A673 (cell line): ENCODE results near the gene RHEB. TPM values are rescaled to one million over a fixed set of nuclear protein-coding genes. Genes with fewer than 3 reads are reported as not detected.

Experiments
- BruUV-seq: library from RNA; stranded (reverse); fragments of 400-500 nt; replicated peaks from 2 replicates; lab custom pipeline; 2021; lab: Mats Ljungman, UMichigan
- CTCF ChIA-PET: fragments of 300-600 bp; sonication (Branson Sonifier 250); formaldehyde crosslinking; loops from one replicate; lab custom pipeline; 2022; ENCODE audit warnings: antibody characterized with exemption; lab: Charles Lee
- POLR2A ChIA-PET: fragments of 300-600 bp; sonication (Branson Sonifier 250); formaldehyde crosslinking; loops from one replicate; lab custom pipeline; 2022; ENCODE audit warnings: antibody characterized with exemption; ENCODE audit not compliant: low non-redundant PET; lab: Charles Lee
- DNase-seq: peaks from one replicate; pipeline ENCODE4 v3.0.0-alpha.2; 2015; ENCODE audit warnings: low spot score
- H3K27ac ChIP-seq: fragments of 200-600 bp; sonication (generic); 2 replicates; pipeline ENCODE4 v1.5.1; 2016; ENCODE audit warnings: mixed run types, low read depth, mild to moderate bottlenecking, mixed read lengths, antibody characterized with exemption, low read length; ENCODE audit not compliant: poor library complexity, severe bottlenecking
- H3K27me3 ChIP-seq: fragments of 200-600 bp; sonication (generic); replicated peaks from 2 replicates; pipeline ENCODE4 v1.6.1; 2017; ENCODE audit warnings: mixed run types, low read depth, mild to moderate bottlenecking, mixed read lengths, antibody characterized with exemption, low read length; ENCODE audit not compliant: insufficient read depth, poor library complexity
- H3K36me3 ChIP-seq: fragments of 200-600 bp; sonication (generic); 2 replicates; pipeline ENCODE4 v1.6.1; 2016; ENCODE audit warnings: mixed run types, mild to moderate bottlenecking, mixed read lengths, antibody characterized with exemption, low read length; ENCODE audit not compliant: insufficient read depth, poor library complexity, severe bottlenecking
- H3K4me1 ChIP-seq: fragments of 200-600 bp; sonication (generic); 2 replicates; pipeline ENCODE4 v1.6.1; 2017; ENCODE audit warnings: mixed run types, mild to moderate bottlenecking, mixed read lengths, antibody characterized with exemption, low read length; ENCODE audit not compliant: insufficient read depth, poor library complexity, severe bottlenecking
- H3K4me3 ChIP-seq: fragments of 200-600 bp; sonication (generic); 2 replicates; pipeline ENCODE4 v1.5.1; 2016; ENCODE audit warnings: low read depth, mixed run types, mild to moderate bottlenecking, mixed read lengths, low read length; ENCODE audit not compliant: poor library complexity, severe bottlenecking
- H3K9me3 ChIP-seq: fragments of 200-600 bp; sonication (generic); 2 replicates; pipeline ENCODE4 v1.6.1; 2016; ENCODE audit warnings: mixed run types, low read depth, mild to moderate bottlenecking, mixed read lengths, antibody characterized with exemption, low read length; ENCODE audit not compliant: poor library complexity, severe bottlenecking
- EZH2 ChIP-seq: fragments of 200-600 bp; sonication (generic); IDR thresholded peaks from 2 replicates; pipeline ENCODE4 v1.6.1; 2017; ENCODE audit warnings: borderline replicate concordance, low read depth, mild to moderate bottlenecking, mixed read lengths, antibody characterized with exemption, low read length; ENCODE audit not compliant: poor library complexity, severe bottlenecking
- intact Hi-C: fragments of 100-400 bp; cut with micrococcal nuclease; formaldehyde crosslinking; loops from one replicate; pipeline ENCODE4 v1.10.0; 2022; ENCODE audit not compliant: unreplicated experiment
- total RNA-seq: library from RNA; stranded (reverse); gene quantifications from 2 replicates; pipeline ENCODE4 v1.2.3, GENCODE V29; 2021
- TF ChIP-seq, protein P1 (sequence below): fragments of 300-800, 200-600 bp; sonication (generic); conservative IDR thresholded peaks from 2 replicates; pipeline ENCODE4 v1.5.1; 2017; ENCODE audit warnings: low read depth, mild to moderate bottlenecking, antibody characterized with exemption, low read length, moderate library complexity, mixed read lengths

Gene RHEB
- total RNA-seq, 1 experiment from 2014 or later, result 136 TPM

DNA sequence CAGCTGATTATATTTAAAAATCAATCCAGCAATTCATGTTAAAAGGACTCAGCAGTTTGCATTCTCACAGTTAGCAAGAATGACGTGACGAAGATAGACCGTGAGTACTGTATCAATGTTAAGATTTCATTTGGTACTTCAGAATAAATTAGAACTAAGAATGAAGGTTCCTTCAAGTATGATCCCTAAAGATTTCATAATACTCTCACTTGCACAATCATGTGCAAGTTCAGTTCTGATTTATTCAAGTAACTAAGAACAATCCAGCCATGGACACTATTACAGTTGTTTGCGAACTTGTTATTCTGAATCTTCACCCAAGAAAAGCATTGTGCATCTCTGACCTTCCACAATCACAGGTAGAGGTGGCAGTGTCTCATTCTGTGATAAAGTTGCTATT, 7.7 kb downstream of the RHEB start:
- no peaks in the 10 kb centered on the region for H3K36me3 ChIP-seq
- BruUV-seq, result no TSS peak
- intact Hi-C loops, result no loop called here
- H3K9me3 ChIP-seq, result no peaks in the 10 kb centered on the region
- H3K4me3 ChIP-seq, result no peak overlapping the region
- peaks cover 14% of the 10 kb centered on the region for H3K4me1 ChIP-seq
- POLR2A ChIA-PET, result no interaction called here
- CTCF ChIA-PET, result no interaction called here
- no peak for DNase-seq
- TF ChIP-seq EZH2, result no peak
- TF ChIP-seq, protein P1, sequence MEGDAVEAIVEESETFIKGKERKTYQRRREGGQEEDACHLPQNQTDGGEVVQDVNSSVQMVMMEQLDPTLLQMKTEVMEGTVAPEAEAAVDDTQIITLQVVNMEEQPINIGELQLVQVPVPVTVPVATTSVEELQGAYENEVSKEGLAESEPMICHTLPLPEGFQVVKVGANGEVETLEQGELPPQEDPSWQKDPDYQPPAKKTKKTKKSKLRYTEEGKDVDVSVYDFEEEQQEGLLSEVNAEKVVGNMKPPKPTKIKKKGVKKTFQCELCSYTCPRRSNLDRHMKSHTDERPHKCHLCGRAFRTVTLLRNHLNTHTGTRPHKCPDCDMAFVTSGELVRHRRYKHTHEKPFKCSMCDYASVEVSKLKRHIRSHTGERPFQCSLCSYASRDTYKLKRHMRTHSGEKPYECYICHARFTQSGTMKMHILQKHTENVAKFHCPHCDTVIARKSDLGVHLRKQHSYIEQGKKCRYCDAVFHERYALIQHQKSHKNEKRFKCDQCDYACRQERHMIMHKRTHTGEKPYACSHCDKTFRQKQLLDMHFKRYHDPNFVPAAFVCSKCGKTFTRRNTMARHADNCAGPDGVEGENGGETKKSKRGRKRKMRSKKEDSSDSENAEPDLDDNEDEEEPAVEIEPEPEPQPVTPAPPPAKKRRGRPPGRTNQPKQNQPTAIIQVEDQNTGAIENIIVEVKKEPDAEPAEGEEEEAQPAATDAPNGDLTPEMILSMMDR, result no peak
- no peak overlapping the region for H3K27ac ChIP-seq
- H3K27me3 ChIP-seq, result no peaks in the 10 kb centered on the region

DNA sequence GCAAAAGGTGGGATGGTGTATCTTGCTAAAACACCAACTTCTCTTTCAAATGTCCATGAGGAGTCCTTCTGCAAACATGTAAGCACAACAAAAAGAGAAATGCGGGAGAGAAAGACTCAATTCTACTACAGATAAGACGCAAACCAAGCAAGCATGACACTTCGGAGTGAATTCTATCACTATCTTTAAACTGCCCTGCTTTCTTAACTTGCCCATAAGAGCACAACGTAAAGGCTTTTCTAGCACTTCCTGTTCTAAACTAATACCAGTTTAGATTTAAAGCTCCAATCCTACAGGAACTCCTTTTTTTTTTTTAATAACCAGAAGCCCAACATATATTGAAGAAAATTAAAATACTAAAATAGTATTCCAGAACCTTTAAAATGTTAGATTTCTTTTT, 8.4 kb downstream of the RHEB start:
- BruUV-seq, result no TSS peak
- Histone ChIP-seq H3K4me3 (no peak overlapping the region), H3K36me3 (no peaks in the 10 kb centered on the region), H3K4me1 (peaks cover 20% of the 10 kb centered on the region), H3K9me3 (no peaks in the 10 kb centered on the region), H3K27me3 (no peaks in the 10 kb centered on the region), H3K27ac (no peak overlapping the region)
- ChIA-PET CTCF (no interaction called here), POLR2A (no interaction called here)
- TF ChIP-seq, protein P1, result no peak
- TF ChIP-seq EZH2, result no peak
- intact Hi-C loops, result no loop called here
- DNase-seq, result no peak

DNA sequence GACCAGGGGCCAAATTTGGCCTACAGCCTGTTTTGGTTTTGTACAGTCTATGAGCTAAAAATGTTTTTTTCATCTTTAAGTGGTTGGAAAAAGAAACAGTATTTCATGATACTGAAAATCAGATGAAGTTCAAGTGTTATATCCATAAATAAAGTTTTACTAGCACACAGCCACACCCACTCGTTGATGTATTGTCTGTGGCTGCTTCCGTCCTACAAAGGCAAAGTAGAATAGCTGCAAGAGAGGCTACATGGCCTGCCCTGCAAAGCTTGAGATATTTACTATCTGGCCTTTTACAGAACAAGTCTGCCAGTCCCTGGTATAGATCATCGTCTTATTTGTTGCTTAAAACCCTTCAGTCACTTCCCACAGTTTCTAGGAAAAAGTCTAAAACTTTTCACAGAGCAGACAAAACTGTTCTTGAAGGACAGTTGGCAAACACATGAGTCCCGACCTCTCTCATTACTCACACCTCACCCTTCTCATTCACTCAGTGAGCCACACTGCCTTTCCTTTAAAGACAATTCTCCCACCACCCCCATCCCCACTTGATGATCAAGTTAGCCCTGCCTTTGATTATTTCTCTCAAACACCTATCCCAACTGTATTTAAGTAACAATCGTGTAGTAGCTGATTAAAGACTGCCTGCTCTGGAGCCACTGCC, 9.9 kb downstream of the RHEB start:
- Histone ChIP-seq H3K4me3 (no peak overlapping the region), H3K9me3 (no peaks in the 10 kb centered on the region), H3K27ac (no peak overlapping the region), H3K27me3 (no peaks in the 10 kb centered on the region), H3K4me1 (peaks cover 20% of the 10 kb centered on the region), H3K36me3 (no peaks in the 10 kb centered on the region)
- DNase-seq, result no peak
- CTCF ChIA-PET, result no interaction called here
- intact Hi-C loops, result no loop called here
- no TSS peak for BruUV-seq
- no peak for TF ChIP-seq EZH2
- POLR2A ChIA-PET, result no interaction called here

DNA sequence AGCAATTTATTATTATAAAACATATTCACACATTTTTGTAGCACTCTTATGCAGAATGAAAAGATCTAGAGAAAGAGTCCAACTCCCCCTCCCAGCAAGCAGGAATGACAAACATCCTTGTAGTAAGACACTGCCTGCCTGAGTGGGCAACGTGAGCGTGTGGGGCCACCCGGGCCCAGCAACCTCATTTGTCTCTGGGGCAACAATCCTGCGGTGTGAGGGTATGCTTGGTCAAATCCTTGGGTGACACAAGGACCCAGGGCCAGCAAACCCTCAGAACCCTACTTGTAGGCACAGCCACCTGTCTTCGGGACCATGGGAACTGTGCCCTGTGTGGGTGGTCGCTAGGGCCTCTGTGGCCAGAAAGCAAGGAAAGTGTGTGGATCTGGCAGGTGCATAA, 10.7 kb downstream of the RHEB start:
- no peak for DNase-seq
- H3K4me1 ChIP-seq, result peaks cover 23% of the 10 kb centered on the region
- BruUV-seq, result no TSS peak
- ChIA-PET CTCF (no interaction called here), POLR2A (no interaction called here)
- no peaks in the 10 kb centered on the region for H3K36me3 ChIP-seq
- no peak overlapping the region for H3K4me3 ChIP-seq
- TF ChIP-seq, protein P1, result no peak
- TF ChIP-seq EZH2, result no peak
- intact Hi-C loops, result no loop called here
- no peaks in the 10 kb centered on the region for H3K9me3 ChIP-seq
- H3K27me3 ChIP-seq, result no peaks in the 10 kb centered on the region
- H3K27ac ChIP-seq, result no peak overlapping the region
